ENCODE results near the gene SLC35B2. TPM values are rescaled to one million over a fixed set of nuclear protein-coding genes. Genes with fewer than 3 reads are reported as not detected.

SLC35B2 gene
- total and polyA plus RNA-seq, 12 donors, result 12.7 to 79.8 (median 55.6) TPM

GRCh38 chr6:44269178-44269920 is 12.0 kb upstream of the SLC35B2 start:
- intact Hi-C loops (cut with DNase I), result loop anchor here in 1 of 2 donors (2.0 kb wide), 1 partner anchor 69 kb away; no protein-coding TSS in a partner anchor
- no peak for TF ChIP-seq POLR2A (IDR thresholded peaks at IDR 0.05)
- TF ChIP-seq CTCF (IDR thresholded peaks at IDR 0.05), result no peak
- H3K36me3 ChIP-seq (replicated peaks in 1 of 2), result no peaks in the 10 kb centered on the region
- DNase-seq, result no peak
- H3K4me1 ChIP-seq (replicated peaks in 1 of 2), result peaks cover 6 to 7% of the 10 kb centered on the region in 2 donors
- no peak overlapping the region for H3K4me3 ChIP-seq
- H3K27me3 ChIP-seq, result peaks cover 22% of the 10 kb centered on the region
- 55 to 70% (median 61%) methylated on average over 1 of the region's 1 CpG for WGBS, 4 donors
- no peaks in the 10 kb centered on the region for H3K9me3 ChIP-seq (replicated peaks in 1 of 3)
- H3K27ac ChIP-seq, result no peak overlapping the region

GRCh38 chr6:44268095-44268628 is 10.8 kb upstream of the SLC35B2 start:
- peak in 6 of 7 donors; percentile 43 to 85 (median 62) for DNase-seq
- TF ChIP-seq POLR2A (IDR thresholded peaks at IDR 0.05) (no peak), CTCF (IDR thresholded peaks at IDR 0.05) (peak; percentile 83 to 94 (median 87))
- Histone ChIP-seq H3K9me3 (replicated peaks in 1 of 3) (no peaks in the 10 kb centered on the region), H3K36me3 (replicated peaks in 1 of 2) (no peaks in the 10 kb centered on the region), H3K4me1 (replicated peaks in 1 of 2) (peaks cover 18 to 19% of the 10 kb centered on the region in 2 donors), H3K27me3 (peaks cover 11% of the 10 kb centered on the region), H3K4me3 (no peak overlapping the region), H3K27ac (no peak overlapping the region)
- intact Hi-C loops (cut with DNase I), result loop anchor here in 1 of 2 donors (2.0 kb wide), 1 partner anchor 71 kb away; no protein-coding TSS in a partner anchor
- 12 to 22% (median 21%) methylated on average over 4 to 5 of the region's 5 CpGs for WGBS, 4 donors

DNA sequence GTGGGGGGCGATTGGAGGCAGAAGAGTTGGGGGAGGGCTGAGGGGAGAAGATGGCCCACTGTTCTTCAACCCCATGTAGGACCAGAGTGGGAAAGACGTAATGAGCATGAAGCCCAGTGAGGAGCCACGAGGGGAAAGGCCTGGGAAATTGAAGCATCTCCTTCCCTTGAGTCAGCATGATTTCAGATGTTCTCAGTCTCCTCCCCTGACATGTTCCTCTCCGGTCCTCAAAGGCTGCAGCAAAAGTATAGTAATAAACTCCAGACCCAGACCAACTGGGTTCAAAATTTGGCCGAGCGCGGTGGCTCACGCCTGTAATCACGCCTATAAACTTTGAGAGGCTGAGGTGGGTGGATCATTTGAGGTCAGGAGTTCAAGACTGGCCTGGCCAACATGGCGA is 9.9 kb upstream of the SLC35B2 start:
- H3K36me3 ChIP-seq (replicated peaks in 1 of 2), result no peaks in the 10 kb centered on the region
- no peak overlapping the region for H3K4me3 ChIP-seq
- peaks cover 21 to 27% of the 10 kb centered on the region in 2 donors for H3K4me1 ChIP-seq (replicated peaks in 1 of 2)
- WGBS, 4 donors, result 60 to 64% (median 61%) methylated on average over 9 to 10 of the region's 10 CpGs
- TF ChIP-seq CTCF (IDR thresholded peaks at IDR 0.05) (no peak), POLR2A (IDR thresholded peaks at IDR 0.05) (no peak)
- intact Hi-C loops (cut with DNase I), result no loop called here
- DNase-seq, result no peak
- peaks cover 9% of the 10 kb centered on the region for H3K27me3 ChIP-seq
- no peak overlapping the region for H3K27ac ChIP-seq
- H3K9me3 ChIP-seq (replicated peaks in 1 of 3), result no peaks in the 10 kb centered on the region

- Histone ChIP-seq H3K9me3 (replicated peaks in 1 of 3) (no peaks in the 10 kb centered on the region), H3K27me3 (peaks cover 1% of the 10 kb centered on the region), H3K4me3 (no peak overlapping the region), H3K4me1 (replicated peaks in 1 of 2) (peaks cover 21 to 28% of the 10 kb centered on the region in 2 donors), H3K36me3 (replicated peaks in 1 of 2) (no peaks in the 10 kb centered on the region), H3K27ac (peak overlapping the region in 1 of 5 donors; percentile 82)
- TF ChIP-seq CTCF (IDR thresholded peaks at IDR 0.05), result no peak
- no peak for TF ChIP-seq POLR2A (IDR thresholded peaks at IDR 0.05)
- WGBS, 4 donors, result 64 to 78% (median 72%) methylated on average over 3 of the region's 3 CpGs
- intact Hi-C loops (cut with DNase I), result no loop called here
- DNase-seq, result no peak
Observed at GRCh38 chr6:44266347-44266746, 9.0 kb upstream of the SLC35B2 start.
